Testis (tissue), 2 donors: ENCODE results near the gene KAT6B.

Experiments used
- POLR2A ChIP-seq: fragments of 450-650 bp; IDR thresholded peaks from one replicate; pipeline ENCODE4 v1.6.1; 2017; ENCODE audit warnings: antibody characterized with exemption, mild to moderate bottlenecking, moderate library complexity
- TF ChIP-seq, protein P1 (sequence below), 3 experiments: fragments of 450-650 bp in 2 of 3; fragments of 200-600 bp in 1 of 3; sonication (generic) in 1 of 3; IDR thresholded peaks; one replicate each; pipeline ENCODE4 v1.5.1; 2016 to 2019; ENCODE audit warnings: antibody characterized with exemption in 3 of 3, mild to moderate bottlenecking in 2 of 3, moderate library complexity in 1 of 3

DNA sequence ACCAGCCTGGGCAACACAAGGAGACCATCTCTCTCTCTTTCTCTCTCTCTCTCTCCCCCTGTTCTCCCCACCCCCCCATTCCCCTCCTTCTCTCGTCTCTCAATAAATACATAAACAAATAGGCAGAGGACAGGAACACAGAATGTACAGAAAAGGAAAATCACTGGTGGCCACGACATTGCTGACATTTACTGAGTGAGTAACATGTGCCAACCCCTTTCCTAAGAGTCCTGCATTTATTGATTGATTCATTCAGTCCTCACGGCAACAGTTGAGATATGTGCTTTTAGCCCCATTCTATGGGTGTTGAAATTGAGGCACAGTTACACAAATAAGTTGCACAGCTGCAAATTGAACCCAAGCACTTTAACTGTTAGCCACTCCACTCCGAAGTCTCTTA is 170.8 kb downstream of the KAT6B start:
- TF ChIP-seq, protein P1, sequence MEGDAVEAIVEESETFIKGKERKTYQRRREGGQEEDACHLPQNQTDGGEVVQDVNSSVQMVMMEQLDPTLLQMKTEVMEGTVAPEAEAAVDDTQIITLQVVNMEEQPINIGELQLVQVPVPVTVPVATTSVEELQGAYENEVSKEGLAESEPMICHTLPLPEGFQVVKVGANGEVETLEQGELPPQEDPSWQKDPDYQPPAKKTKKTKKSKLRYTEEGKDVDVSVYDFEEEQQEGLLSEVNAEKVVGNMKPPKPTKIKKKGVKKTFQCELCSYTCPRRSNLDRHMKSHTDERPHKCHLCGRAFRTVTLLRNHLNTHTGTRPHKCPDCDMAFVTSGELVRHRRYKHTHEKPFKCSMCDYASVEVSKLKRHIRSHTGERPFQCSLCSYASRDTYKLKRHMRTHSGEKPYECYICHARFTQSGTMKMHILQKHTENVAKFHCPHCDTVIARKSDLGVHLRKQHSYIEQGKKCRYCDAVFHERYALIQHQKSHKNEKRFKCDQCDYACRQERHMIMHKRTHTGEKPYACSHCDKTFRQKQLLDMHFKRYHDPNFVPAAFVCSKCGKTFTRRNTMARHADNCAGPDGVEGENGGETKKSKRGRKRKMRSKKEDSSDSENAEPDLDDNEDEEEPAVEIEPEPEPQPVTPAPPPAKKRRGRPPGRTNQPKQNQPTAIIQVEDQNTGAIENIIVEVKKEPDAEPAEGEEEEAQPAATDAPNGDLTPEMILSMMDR (IDR thresholded peaks at IDR 0.05) = no peak
- TF ChIP-seq POLR2A = no peak
